Epithelial cell of proximal tubule (primary cell): ENCODE data around the gene SVOP. TPM values are rescaled to one million over a fixed set of nuclear protein-coding genes. Genes with fewer than 3 reads are reported as not detected.
"Not testable (repeated sequence)": the region's sequence is repeated elsewhere in the genome, so short reads cannot be mapped to it uniquely, and the experiment has no call there.

Source experiments
- DNase-seq: peaks from one replicate; pipeline ENCODE4 v3.0.0-alpha.2; 2011; ENCODE audit warnings: low read depth
- H3K4me3 ChIP-seq: 2 replicates; pipeline ENCODE4 v1.5.1; 2011; ENCODE audit warnings: low read depth, mild to moderate bottlenecking, low read length
- total RNA-seq: library from RNA; depleted of rRNA; stranded (reverse); fragments of >200 nt; gene quantifications from 2 replicates; pipeline ENCODE4 v1.2.3, GENCODE V29; 2015
- TF ChIP-seq, protein P1 (sequence below): conservative IDR thresholded peaks from 2 replicates; pipeline ENCODE4 v1.5.1; 2012; ENCODE audit warnings: low read depth, mild to moderate bottlenecking, low read length

The SVOP gene
- total RNA-seq, 1 donor from 2014 or later: not detected

DNA sequence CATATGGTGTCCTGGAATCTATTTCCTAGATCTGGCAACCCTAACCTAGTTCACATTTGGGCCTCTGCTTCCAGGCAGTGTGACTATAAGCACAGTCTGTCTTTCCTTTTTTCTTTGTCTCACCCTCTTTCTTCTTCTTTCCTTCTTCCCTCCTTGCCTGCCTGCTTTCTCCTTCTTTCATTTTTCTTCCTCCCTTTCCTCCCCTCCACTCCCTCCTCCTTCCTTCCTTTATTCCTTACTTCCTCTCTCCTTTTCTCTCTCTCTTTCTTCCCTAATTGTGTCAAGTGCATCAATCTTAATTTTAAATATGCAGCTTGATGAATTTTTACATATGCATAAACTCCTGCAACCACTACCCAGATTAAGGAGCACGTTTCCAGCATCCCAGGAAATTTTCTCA is 145.6 kb downstream of the SVOP start:
- TF ChIP-seq, protein P1, sequence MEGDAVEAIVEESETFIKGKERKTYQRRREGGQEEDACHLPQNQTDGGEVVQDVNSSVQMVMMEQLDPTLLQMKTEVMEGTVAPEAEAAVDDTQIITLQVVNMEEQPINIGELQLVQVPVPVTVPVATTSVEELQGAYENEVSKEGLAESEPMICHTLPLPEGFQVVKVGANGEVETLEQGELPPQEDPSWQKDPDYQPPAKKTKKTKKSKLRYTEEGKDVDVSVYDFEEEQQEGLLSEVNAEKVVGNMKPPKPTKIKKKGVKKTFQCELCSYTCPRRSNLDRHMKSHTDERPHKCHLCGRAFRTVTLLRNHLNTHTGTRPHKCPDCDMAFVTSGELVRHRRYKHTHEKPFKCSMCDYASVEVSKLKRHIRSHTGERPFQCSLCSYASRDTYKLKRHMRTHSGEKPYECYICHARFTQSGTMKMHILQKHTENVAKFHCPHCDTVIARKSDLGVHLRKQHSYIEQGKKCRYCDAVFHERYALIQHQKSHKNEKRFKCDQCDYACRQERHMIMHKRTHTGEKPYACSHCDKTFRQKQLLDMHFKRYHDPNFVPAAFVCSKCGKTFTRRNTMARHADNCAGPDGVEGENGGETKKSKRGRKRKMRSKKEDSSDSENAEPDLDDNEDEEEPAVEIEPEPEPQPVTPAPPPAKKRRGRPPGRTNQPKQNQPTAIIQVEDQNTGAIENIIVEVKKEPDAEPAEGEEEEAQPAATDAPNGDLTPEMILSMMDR: no peak
- no peak for DNase-seq
- H3K4me3 ChIP-seq: no peak overlapping the region

GRCh38 chr12:108868781-108869180 is 152.1 kb downstream of the SVOP start:
- TF ChIP-seq, protein P1: no peak
- no peak overlapping the region for H3K4me3 ChIP-seq
- DNase-seq: no peak

- DNase-seq, H3K4me3 ChIP-seq: not testable (repeated sequence)
Observed at GRCh38 chr12:108866083-108866482, 154.8 kb downstream of the SVOP start.

GRCh38 chr12:108865169-108865568 is 155.7 kb downstream of the SVOP start:
- no peak for DNase-seq
- TF ChIP-seq, protein P1: no peak
- no peak overlapping the region for H3K4me3 ChIP-seq

DNA sequence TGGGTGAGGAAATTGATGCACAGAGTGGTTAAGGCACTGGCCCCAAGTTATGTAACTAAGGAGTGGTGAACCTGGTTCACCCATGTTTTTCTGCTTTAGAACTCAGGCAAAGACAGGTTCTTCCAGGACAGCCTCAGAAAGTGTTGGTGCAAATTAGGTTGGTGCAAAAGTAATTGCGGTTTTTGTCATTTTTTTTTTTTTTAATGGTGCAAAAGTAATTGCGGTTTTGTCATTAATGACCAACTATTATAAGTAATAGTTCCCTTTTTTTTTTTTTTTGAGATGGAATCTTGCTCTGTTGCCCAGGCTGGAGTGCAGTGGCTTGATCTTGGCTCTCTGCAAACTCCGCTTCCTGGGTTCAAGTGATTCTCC is 158.3 kb downstream of the SVOP start:
- H3K4me3 ChIP-seq: no peak overlapping the region
- DNase-seq: no peak
- TF ChIP-seq, protein P1: no peak

DNA sequence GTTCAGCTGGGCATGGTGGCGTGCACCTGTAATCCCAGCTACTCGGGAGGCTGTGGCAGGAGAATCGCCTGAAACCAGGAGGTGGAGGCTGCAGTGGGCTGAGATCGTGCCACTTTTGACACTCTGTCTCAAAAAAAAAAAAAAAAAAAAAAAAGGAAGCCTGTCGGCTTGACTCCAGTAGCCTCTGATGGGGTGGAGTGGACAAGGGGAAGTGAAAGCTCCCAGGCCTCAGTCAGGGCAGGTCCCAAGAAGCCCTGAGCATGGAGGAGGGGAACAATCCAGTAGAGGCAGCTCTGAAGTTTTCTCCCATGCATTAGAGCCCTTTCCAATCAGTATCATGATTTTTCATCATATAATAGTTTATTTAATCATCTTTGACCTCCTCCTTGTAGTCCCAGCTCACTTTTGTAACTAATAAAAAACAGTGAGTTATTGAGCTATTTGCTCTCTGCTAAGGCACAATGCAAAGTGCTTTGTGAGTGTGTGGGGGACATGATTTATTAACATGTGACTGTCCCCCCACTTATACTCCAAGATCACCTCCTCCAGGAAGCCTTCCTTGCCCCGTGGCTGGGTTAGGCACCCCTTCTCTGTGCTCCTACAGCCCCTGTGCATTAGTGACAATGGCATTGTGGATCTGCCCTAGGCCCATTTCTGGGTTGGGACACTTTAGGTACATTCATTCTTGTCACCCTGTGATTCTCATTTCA is 158.8 kb downstream of the SVOP start:
- TF ChIP-seq, protein P1: no peak
- no peak for DNase-seq
- H3K4me3 ChIP-seq: no peak overlapping the region

GRCh38 chr12:108860443-108860842 is 160.4 kb downstream of the SVOP start:
- no peak for DNase-seq
- no peak overlapping the region for H3K4me3 ChIP-seq
- TF ChIP-seq, protein P1: no peak
